ENCODE results near the gene SMO.

Gene SMO

GRCh38 chr7:129160161-129160905, 28.1 kb upstream of the SMO start:
- Histone ChIP-seq H3K36me3 (ENCODE audit: insufficient read depth, low read length) (peaks cover 13% of the 10 kb centered on the region; the same call in 1 of the 2 replicates), H3K4me1 (ENCODE audit: insufficient read depth, low read length) (no peaks in the 10 kb centered on the region), H3K27ac (ENCODE audit: low read depth, low read length) (no peak overlapping the region), H3K4me3 (ENCODE audit: low read length) (no peak overlapping the region), H3K9me3 (ENCODE audit: insufficient read depth, low read depth, low read length) (no peaks in the 10 kb centered on the region), H3K27me3 (ENCODE audit: insufficient read depth, low read length) (no peaks in the 10 kb centered on the region; the same call in 1 of the 2 replicates), H3K9ac (ENCODE audit: low read depth, low read length) (no peak overlapping the region)
- WGBS: 78% methylated on average over 3 of the region's 3 CpGs

GRCh38 chr7:129161524-129162225, 26.8 kb upstream of the SMO start:
- Histone ChIP-seq H3K4me1 (ENCODE audit: insufficient read depth, low read length) (no peaks in the 10 kb centered on the region), H3K4me3 (ENCODE audit: low read length) (no peak overlapping the region), H3K27me3 (ENCODE audit: insufficient read depth, low read length) (no peaks in the 10 kb centered on the region), H3K36me3 (ENCODE audit: insufficient read depth, low read length) (peaks cover 19% of the 10 kb centered on the region; the same call in 1 of the 2 replicates), H3K27ac (ENCODE audit: low read depth, low read length) (no peak overlapping the region), H3K9me3 (ENCODE audit: insufficient read depth, low read depth, low read length) (no peaks in the 10 kb centered on the region), H3K9ac (ENCODE audit: low read depth, low read length) (no peak overlapping the region)
- WGBS: 93% methylated on average over 5 of the region's 5 CpGs

DNA sequence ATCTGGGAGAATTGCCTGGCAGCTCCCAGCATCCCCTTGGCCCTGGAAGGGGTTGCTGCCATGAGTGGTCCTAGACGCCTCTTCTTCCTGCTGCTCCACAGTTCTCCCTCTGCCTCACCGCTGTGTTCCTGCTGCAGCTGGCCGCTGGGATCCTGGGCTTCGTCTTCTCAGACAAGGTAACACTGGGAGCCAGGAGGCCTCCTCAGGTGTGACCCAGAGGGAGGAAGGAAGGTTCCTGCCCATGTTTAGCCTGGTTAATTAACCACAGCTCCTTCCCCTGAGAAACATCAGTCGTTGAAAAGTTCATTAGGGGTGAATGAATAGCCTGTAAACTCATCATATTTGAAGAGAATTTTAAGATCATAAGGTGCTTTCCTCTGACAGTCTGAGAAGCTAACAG, 25.7 kb upstream of the SMO start:
- Histone ChIP-seq H3K9ac (ENCODE audit: low read depth, low read length) (no peak overlapping the region), H3K36me3 (ENCODE audit: insufficient read depth, low read length) (peaks cover 24% of the 10 kb centered on the region), H3K4me1 (ENCODE audit: insufficient read depth, low read length) (no peaks in the 10 kb centered on the region), H3K27me3 (ENCODE audit: insufficient read depth, low read length) (no peaks in the 10 kb centered on the region), H3K4me3 (ENCODE audit: low read length) (no peak overlapping the region), H3K9me3 (ENCODE audit: insufficient read depth, low read depth, low read length) (no peaks in the 10 kb centered on the region), H3K27ac (ENCODE audit: low read depth, low read length) (no peak overlapping the region)
- WGBS: 91% methylated on average over 5 of the region's 5 CpGs

DNA sequence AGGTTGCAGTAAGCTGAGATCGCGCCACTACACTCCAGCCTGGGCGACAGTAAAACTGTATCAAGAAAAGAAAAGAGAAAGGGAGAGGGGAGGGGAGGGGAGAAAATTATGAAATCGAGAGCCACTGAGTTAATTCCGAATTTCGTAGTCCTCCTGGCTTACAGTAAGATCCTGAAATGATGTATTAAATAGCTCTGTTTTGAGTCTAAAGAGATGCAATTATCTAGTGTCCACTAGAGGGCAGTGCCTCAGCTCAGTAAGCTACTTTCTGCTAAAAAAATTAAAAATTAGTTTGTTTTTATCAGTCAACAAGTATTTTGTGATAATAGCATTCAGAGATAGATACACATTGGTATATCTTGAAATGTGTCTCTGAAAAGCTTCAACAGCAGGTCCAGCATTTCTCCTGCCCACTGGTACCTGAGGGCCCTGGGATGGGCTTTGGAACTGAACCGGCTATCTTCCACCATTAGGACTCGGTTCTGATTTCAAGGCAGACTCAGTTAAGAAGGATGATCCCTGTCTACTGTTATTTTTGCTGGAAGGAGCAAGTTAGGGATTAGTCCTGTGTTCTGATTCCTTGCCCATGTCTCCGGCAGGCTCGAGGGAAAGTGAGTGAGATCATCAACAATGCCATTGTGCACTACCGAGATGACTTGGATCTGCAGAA, 24.4 kb upstream of the SMO start:
- H3K36me3 ChIP-seq (ENCODE audit: insufficient read depth, low read length): peaks cover 24% of the 10 kb centered on the region
- H3K4me1 ChIP-seq (ENCODE audit: insufficient read depth, low read length): peaks cover 11% of the 10 kb centered on the region; the same call in 1 of the 2 replicates
- no peak overlapping the region for H3K4me3 ChIP-seq (ENCODE audit: low read length)
- H3K9ac ChIP-seq (ENCODE audit: low read depth, low read length): no peak overlapping the region
- no peaks in the 10 kb centered on the region for H3K9me3 ChIP-seq (ENCODE audit: insufficient read depth, low read depth, low read length)
- H3K27me3 ChIP-seq (ENCODE audit: insufficient read depth, low read length): no peaks in the 10 kb centered on the region
- H3K27ac ChIP-seq (ENCODE audit: low read depth, low read length): no peak overlapping the region
- whole genome bisulfite sequencing: 79% methylated on average over 11 of the region's 11 CpGs

DNA sequence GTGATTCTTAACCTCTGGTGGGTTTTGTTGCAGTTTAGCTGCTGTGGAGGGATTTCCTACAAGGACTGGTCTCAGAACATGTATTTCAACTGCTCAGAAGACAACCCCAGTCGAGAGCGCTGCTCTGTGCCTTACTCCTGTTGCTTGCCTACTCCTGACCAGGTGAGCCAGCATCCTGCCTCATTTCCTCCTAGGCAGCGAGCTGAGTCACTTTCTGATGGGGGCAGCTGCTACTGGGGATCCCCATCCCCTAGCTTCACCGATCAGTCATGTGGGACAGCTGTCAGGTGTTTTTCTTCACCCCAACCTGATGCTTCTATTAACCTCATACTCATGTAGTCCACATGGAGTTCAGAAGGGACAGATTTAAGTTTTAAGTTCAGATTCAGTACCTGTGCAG, 21.7 kb upstream of the SMO start:
- Histone ChIP-seq H3K9ac (ENCODE audit: low read depth, low read length) (no peak overlapping the region), H3K36me3 (ENCODE audit: insufficient read depth, low read length) (peaks cover 24% of the 10 kb centered on the region), H3K9me3 (ENCODE audit: insufficient read depth, low read depth, low read length) (no peaks in the 10 kb centered on the region), H3K27me3 (ENCODE audit: insufficient read depth, low read length) (peaks cover 3% of the 10 kb centered on the region; the same call in 1 of the 2 replicates), H3K4me3 (ENCODE audit: low read length) (no peak overlapping the region), H3K4me1 (ENCODE audit: insufficient read depth, low read length) (peaks cover 22% of the 10 kb centered on the region), H3K27ac (ENCODE audit: low read depth, low read length) (no peak overlapping the region)
- WGBS: 93% methylated on average over 4 of the region's 4 CpGs

GRCh38 chr7:129167817-129168216, 20.6 kb upstream of the SMO start:
- H3K36me3 ChIP-seq (ENCODE audit: insufficient read depth, low read length): peaks cover 21% of the 10 kb centered on the region
- 86% methylated on average over 4 of the region's 4 CpGs for WGBS
- no peak overlapping the region for H3K9ac ChIP-seq (ENCODE audit: low read depth, low read length)
- H3K27ac ChIP-seq (ENCODE audit: low read depth, low read length): no peak overlapping the region
- H3K9me3 ChIP-seq (ENCODE audit: insufficient read depth, low read depth, low read length): no peaks in the 10 kb centered on the region
- peaks cover 22% of the 10 kb centered on the region for H3K4me1 ChIP-seq (ENCODE audit: insufficient read depth, low read length)
- peak overlapping the region; percentile 53; the same call in 1 of the 2 replicates for H3K4me3 ChIP-seq (ENCODE audit: low read length)
- H3K27me3 ChIP-seq (ENCODE audit: insufficient read depth, low read length): peaks cover 3% of the 10 kb centered on the region; the same call in 1 of the 2 replicates

GRCh38 chr7:129168231-129169021, 20.0 kb upstream of the SMO start:
- peak overlapping the region; percentile 83 for H3K9ac ChIP-seq (ENCODE audit: low read depth, low read length)
- peaks cover 21% of the 10 kb centered on the region for H3K36me3 ChIP-seq (ENCODE audit: insufficient read depth, low read length)
- H3K27ac ChIP-seq (ENCODE audit: low read depth, low read length): peak overlapping the region; percentile 86; the same call in 1 of the 2 replicates
- H3K4me3 ChIP-seq (ENCODE audit: low read length): peak overlapping the region; percentile 53
- H3K27me3 ChIP-seq (ENCODE audit: insufficient read depth, low read length): peaks cover 3% of the 10 kb centered on the region; the same call in 1 of the 2 replicates
- 21% methylated on average over 20 of the region's 20 CpGs for WGBS
- peaks cover 22% of the 10 kb centered on the region for H3K4me1 ChIP-seq (ENCODE audit: insufficient read depth, low read length)
- no peaks in the 10 kb centered on the region for H3K9me3 ChIP-seq (ENCODE audit: insufficient read depth, low read depth, low read length)

GRCh38 chr7:129169171-129169671, 19.2 kb upstream of the SMO start:
- H3K27me3 ChIP-seq (ENCODE audit: insufficient read depth, low read length): peaks cover 3% of the 10 kb centered on the region; the same call in 1 of the 2 replicates
- peak overlapping the region; percentile 83 for H3K9ac ChIP-seq (ENCODE audit: low read depth, low read length)
- H3K36me3 ChIP-seq (ENCODE audit: insufficient read depth, low read length): peaks cover 21% of the 10 kb centered on the region
- H3K4me3 ChIP-seq (ENCODE audit: low read length): peak overlapping the region; percentile 53
- peak overlapping the region; percentile 86 for H3K27ac ChIP-seq (ENCODE audit: low read depth, low read length)
- WGBS: 2% methylated on average over 46 of the region's 47 CpGs
- H3K4me1 ChIP-seq (ENCODE audit: insufficient read depth, low read length): peaks cover 22% of the 10 kb centered on the region
- H3K9me3 ChIP-seq (ENCODE audit: insufficient read depth, low read depth, low read length): no peaks in the 10 kb centered on the region

DNA sequence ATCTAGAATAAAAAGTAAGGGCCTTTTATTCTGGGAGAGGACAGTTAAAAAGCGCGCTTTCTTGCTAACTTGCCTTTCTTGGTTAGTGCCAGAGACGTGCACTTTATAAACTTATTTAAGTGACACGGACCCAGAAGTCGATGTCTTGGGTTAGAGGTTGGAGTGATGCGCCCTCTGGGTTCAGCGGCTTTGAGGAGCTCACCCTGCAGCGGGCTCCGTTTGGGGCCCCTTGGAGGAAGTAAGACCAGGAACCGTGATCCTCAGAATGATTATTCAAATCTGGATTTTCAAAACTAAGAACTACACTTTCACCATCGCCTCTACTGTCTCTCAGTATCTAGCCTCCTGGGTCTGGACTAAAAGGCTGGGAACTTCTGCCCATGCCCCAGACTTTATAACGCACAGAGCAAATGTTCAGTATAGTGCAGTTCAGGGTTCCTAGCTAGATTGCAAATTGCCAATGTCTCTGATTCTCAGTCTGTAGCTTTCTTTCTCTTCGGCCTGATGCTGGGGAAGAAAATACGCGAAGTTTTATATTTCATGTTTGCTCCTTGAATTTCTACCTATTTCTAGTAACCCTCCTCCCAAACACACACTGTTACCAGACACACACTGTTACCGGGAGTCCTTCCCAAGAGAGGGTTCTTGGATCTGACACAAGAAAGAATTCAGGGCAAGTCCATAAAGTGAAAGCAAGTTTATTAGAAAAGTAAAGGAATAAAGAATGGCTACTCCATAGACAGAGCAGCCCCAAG, 18.6 kb upstream of the SMO start:
- Histone ChIP-seq H3K27me3 (ENCODE audit: insufficient read depth, low read length) (peaks cover 3% of the 10 kb centered on the region; the same call in 1 of the 2 replicates), H3K9me3 (ENCODE audit: insufficient read depth, low read depth, low read length) (no peaks in the 10 kb centered on the region), H3K27ac (ENCODE audit: low read depth, low read length) (peak overlapping the region; percentile 86), H3K4me1 (ENCODE audit: insufficient read depth, low read length) (peaks cover 22% of the 10 kb centered on the region), H3K4me3 (ENCODE audit: low read length) (peak overlapping the region; percentile 53), H3K36me3 (ENCODE audit: insufficient read depth, low read length) (peaks cover 16% of the 10 kb centered on the region), H3K9ac (ENCODE audit: low read depth, low read length) (peak overlapping the region; percentile 83)
- WGBS: 28% methylated on average over 16 of the region's 16 CpGs
